HepG2 (cell line): ENCODE results near the gene SHC1. TPM values are rescaled to one million over a fixed set of nuclear protein-coding genes. Genes with fewer than 3 reads are reported as not detected.

Experiments
- FOXP1 ChIP-seq, 2 experiments: fragments of 450-650 bp in 1 of 2; IDR thresholded peaks; 2 replicates each; pipeline ENCODE4 v1.6.1; 2017 to 2018; ENCODE audit warnings: antibody characterized with exemption in 1 of 2
- HDAC2 ChIP-seq: sonication (generic); formaldehyde crosslinking; IDR thresholded peaks from 2 replicates; pipeline ENCODE4 v1.4.0; 2020; ENCODE audit warnings: missing genetic modification reagents
- JUN ChIP-seq: sonication (generic); formaldehyde crosslinking; IDR thresholded peaks from 2 replicates; pipeline ENCODE4 v1.4.0; 2020; ENCODE audit warnings: mild to moderate bottlenecking, missing genetic modification reagents
- KLF12 ChIP-seq: sonication (generic); formaldehyde crosslinking; IDR thresholded peaks from 2 replicates; pipeline ENCODE4 v1.4.0; 2020; ENCODE audit warnings: missing genetic modification reagents, borderline replicate concordance
- LCORL ChIP-seq, 2 experiments: fragments of 450-650 bp in 1 of 2; sonication (generic) in 1 of 2; formaldehyde crosslinking in 1 of 2; IDR thresholded peaks; 2 replicates each; pipeline versions ENCODE4 v1.5.0 to v1.6.1; 2017 to 2020; ENCODE audit warnings: antibody characterized with exemption in 1 of 2, missing genetic modification reagents in 1 of 2
- MAF1 ChIP-seq: sonication (generic); formaldehyde crosslinking; IDR thresholded peaks from 2 replicates; pipeline ENCODE4 v1.5.0; 2020; ENCODE audit warnings: missing genetic modification reagents, borderline replicate concordance
- MATR3 ChIP-seq: sonication (generic); formaldehyde crosslinking; IDR thresholded peaks from 2 replicates; pipeline ENCODE4 v1.4.0; 2020; ENCODE audit warnings: missing genetic modification reagents
- RBM22 ChIP-seq: fragments of 200-400 bp; formaldehyde crosslinking; optimal IDR thresholded peaks from 2 replicates; pipeline ENCODE3; 2017; ENCODE audit warnings: mild to moderate bottlenecking, low read length, moderate library complexity
- USF2 ChIP-seq, 2 experiments: sonication (generic) in 1 of 2; formaldehyde crosslinking in 1 of 2; IDR thresholded peaks; 2 replicates each; pipeline versions ENCODE4 v1.5.1 to v1.6.1; 2011 to 2020; ENCODE audit warnings: borderline replicate concordance in 1 of 2, low read depth in 1 of 2, low read length in 1 of 2, mild to moderate bottlenecking in 1 of 2, missing genetic modification reagents in 1 of 2, moderate library complexity in 1 of 2
- ZBTB39 ChIP-seq: sonication (generic); formaldehyde crosslinking; IDR thresholded peaks from 2 replicates; pipeline ENCODE4 v1.5.0; 2020; ENCODE audit warnings: missing genetic modification reagents
- ZFP62 ChIP-seq: sonication (generic); formaldehyde crosslinking; IDR thresholded peaks from 2 replicates; pipeline ENCODE4 v1.4.0; 2020; ENCODE audit warnings: missing genetic modification reagents
- ZFX ChIP-seq: sonication (generic); formaldehyde crosslinking; IDR thresholded peaks from 2 replicates; pipeline ENCODE4 v1.4.0; 2020; ENCODE audit warnings: mild to moderate bottlenecking, low read depth, missing genetic modification reagents, moderate library complexity
- ZNF101 ChIP-seq: sonication (generic); formaldehyde crosslinking; IDR thresholded peaks from 2 replicates; pipeline ENCODE4 v1.4.0; 2020; ENCODE audit warnings: mild to moderate bottlenecking, low read depth, missing genetic modification reagents, borderline replicate concordance
- ZNF124 ChIP-seq: sonication (generic); formaldehyde crosslinking; IDR thresholded peaks from 2 replicates; pipeline ENCODE4 v1.4.0; 2020; ENCODE audit warnings: missing genetic modification reagents
- ZNF180 ChIP-seq: sonication (generic); formaldehyde crosslinking; IDR thresholded peaks from 2 replicates; pipeline ENCODE4 v1.4.0; 2020; ENCODE audit warnings: low read depth, missing genetic modification reagents, borderline replicate concordance
- ZNF234 ChIP-seq: sonication (generic); formaldehyde crosslinking; conservative IDR thresholded peaks from 2 replicates; pipeline ENCODE4 v1.5.1; 2020; ENCODE audit warnings: mild to moderate bottlenecking, missing genetic modification reagents
- ZNF253 ChIP-seq: sonication (generic); formaldehyde crosslinking; IDR thresholded peaks from 2 replicates; pipeline ENCODE4 v1.8.0; 2022; ENCODE audit warnings: mild to moderate bottlenecking, missing genetic modification reagents, borderline replicate concordance
- ZNF296 ChIP-seq: sonication (generic); formaldehyde crosslinking; conservative IDR thresholded peaks from 2 replicates; pipeline ENCODE4 v1.5.0; 2020; ENCODE audit warnings: mild to moderate bottlenecking, missing genetic modification reagents
- ZNF44 ChIP-seq: sonication (generic); formaldehyde crosslinking; IDR thresholded peaks from 2 replicates; pipeline ENCODE4 v1.5.1; 2020; ENCODE audit warnings: mild to moderate bottlenecking, missing genetic modification reagents
- ZNF543 ChIP-seq: sonication (generic); formaldehyde crosslinking; IDR thresholded peaks from 2 replicates; pipeline ENCODE4 v1.4.0; 2020; ENCODE audit warnings: mild to moderate bottlenecking, missing genetic modification reagents
- ZNF557 ChIP-seq: sonication (generic); formaldehyde crosslinking; IDR thresholded peaks from 2 replicates; pipeline ENCODE4 v1.4.0; 2020; ENCODE audit warnings: missing genetic modification reagents
- ZNF570 ChIP-seq: sonication (generic); formaldehyde crosslinking; IDR thresholded peaks from 2 replicates; pipeline ENCODE4 v1.4.0; 2020; ENCODE audit warnings: mild to moderate bottlenecking, missing genetic modification reagents, borderline replicate concordance
- ZNF598 ChIP-seq: sonication (generic); formaldehyde crosslinking; IDR thresholded peaks from 2 replicates; pipeline ENCODE4 v1.5.1; 2020; ENCODE audit warnings: mild to moderate bottlenecking, missing genetic modification reagents, borderline replicate concordance
- ZNF670 ChIP-seq: sonication (generic); formaldehyde crosslinking; IDR thresholded peaks from 2 replicates; pipeline ENCODE4 v1.8.0; 2022; ENCODE audit warnings: mild to moderate bottlenecking, missing genetic modification reagents, borderline replicate concordance
- ZNF713 ChIP-seq: sonication (generic); formaldehyde crosslinking; IDR thresholded peaks from 2 replicates; pipeline ENCODE4 v1.4.0; 2020; ENCODE audit warnings: mild to moderate bottlenecking, missing genetic modification reagents
- ZNF75D ChIP-seq: sonication (generic); formaldehyde crosslinking; IDR thresholded peaks from 2 replicates; pipeline ENCODE4 v1.8.1; 2023; ENCODE audit warnings: missing genetic modification reagents, mild to moderate bottlenecking, borderline replicate concordance
- ZNF792 ChIP-seq: IDR thresholded peaks from 2 replicates; pipeline ENCODE4 v1.6.1; 2016
- ZNF891 ChIP-seq: sonication (generic); formaldehyde crosslinking; IDR thresholded peaks from 2 replicates; pipeline ENCODE4 v1.5.0; 2020; ENCODE audit warnings: mild to moderate bottlenecking, missing genetic modification reagents
- polyA plus RNA-seq, 8 experiments: library from polyadenylated mRNA; depleted of rRNA in 3 of 8; stranded (reverse) in 7 of 8; unstranded in 1 of 8; fragments of >200 nt; fragmentation: Illumina TruSeq in 4 of 8; extraction: Trizol in 4 of 8; gene quantifications; 2 replicates each; pipeline versions ENCODE4 v1.2.1 to v1.2.3, GENCODE V29; 2011 to 2016; ENCODE audit warnings: low read depth in 4 of 8, missing spikeins in 1 of 8, mixed read lengths in 1 of 8; ENCODE audit not compliant: insufficient read depth in 1 of 8
- total RNA-seq, 5 experiments: library from RNA; depleted of rRNA; stranded (reverse); fragments of >200 nt; fragmentation: Illumina TruSeq; extraction: Trizol; gene quantifications; 2 replicates each; pipeline ENCODE4 v1.2.3, GENCODE V29; 2016; ENCODE audit warnings: low read depth in 1 of 5

Gene SHC1
- total and polyA plus RNA-seq, 2 of the 13 experiments (the other 11 are each of a cell fraction or from before 2014, with no cell fraction given), result 52.0 to 137 TPM

DNA sequence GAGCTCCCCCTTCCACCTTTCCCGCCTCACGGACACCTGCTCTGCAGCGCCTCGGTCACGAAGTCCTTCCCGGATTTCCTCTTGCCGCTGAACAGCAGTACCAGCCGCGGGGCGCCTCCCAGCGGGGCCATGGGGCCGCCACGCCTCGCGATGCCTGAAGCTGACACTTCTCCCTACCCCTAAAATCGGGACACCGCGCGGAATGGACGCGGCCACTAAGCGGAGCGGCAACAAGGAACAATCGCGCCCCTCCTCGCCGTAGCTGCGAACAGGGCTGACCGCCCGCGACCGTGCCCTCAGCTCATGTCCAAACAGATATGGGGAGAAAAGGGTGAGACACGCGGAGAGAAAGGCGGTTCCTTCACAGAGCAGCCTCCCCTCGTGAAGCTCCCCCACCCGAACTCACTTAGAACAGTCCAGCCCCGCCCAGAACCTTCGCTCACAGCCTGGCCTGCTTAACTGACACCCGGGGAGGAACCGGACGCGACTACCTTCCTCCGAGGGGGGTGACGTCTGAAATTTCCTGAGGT is 33.9 kb downstream of the SHC1 start, which contains the start of gene PMVK (continued):
- TF ChIP-seq ZNF296, result peak; percentile 96
- peak; percentile 70 for TF ChIP-seq KLF12
- TF ChIP-seq JUN (CRISPR knock-in tag), result peak; percentile 90
- peak; percentile 96 for TF ChIP-seq HDAC2 (CRISPR knock-in tag)
- no peak for TF ChIP-seq LCORL (IDR thresholded peaks at IDR 0.05)
- peak; percentile 95 for TF ChIP-seq LCORL (CRISPR knock-in tag; IDR thresholded peaks at IDR 0.05)
- TF ChIP-seq ZNF891, result peak; percentile 99
- 0 out of 2 replicates have a peak, but pooled peaks have one; percentile 6 for TF ChIP-seq ZNF180 (CRISPR knock-in tag)
- 0 out of 2 replicates have a peak, but pooled peaks have one; percentile 59 for TF ChIP-seq MAF1 (CRISPR knock-in tag)
- peak; percentile 87 for TF ChIP-seq ZNF44
- TF ChIP-seq ZBTB39 (CRISPR knock-in tag), result peak; percentile 95
- no peak; the same call in 1 of the 2 replicates for TF ChIP-seq ZFP62 (CRISPR knock-in tag)
- no peak for TF ChIP-seq USF2 (IDR thresholded peaks at IDR 0.05; ENCODE audit: low read depth, low read length)
- peak; percentile 73 for TF ChIP-seq USF2 (CRISPR knock-in tag; IDR thresholded peaks at IDR 0.05; ENCODE audit: borderline replicate concordance)
- TF ChIP-seq RBM22, result no peak
- TF ChIP-seq ZNF253 (CRISPR knock-in tag), result peak; percentile 97
- TF ChIP-seq ZFX (CRISPR knock-in tag), result peak; percentile 77
- peak; percentile 99 for TF ChIP-seq ZNF792 (CRISPR knock-in tag)
- TF ChIP-seq ZNF234 (CRISPR knock-in tag), result peak; percentile 94; the same call in 1 of the 2 replicates
- TF ChIP-seq ZNF570 (CRISPR knock-in tag), result peak; percentile 97; the same call in 1 of the 2 replicates
- TF ChIP-seq ZNF75D (CRISPR knock-in tag), result peak; percentile 97; the same call in 1 of the 2 replicates
- peak; percentile 98; the same call in 1 of the 2 replicates for TF ChIP-seq ZNF101 (CRISPR knock-in tag)
- TF ChIP-seq ZNF543 (CRISPR knock-in tag), result peak; percentile 99
- TF ChIP-seq MATR3 (CRISPR knock-in tag), result no peak
- TF ChIP-seq ZNF670 (CRISPR knock-in tag), result peak; percentile 71; the same call in 1 of the 2 replicates
- 0 out of 2 replicates have a peak, but pooled peaks have one; percentile 81 for TF ChIP-seq ZNF713 (CRISPR knock-in tag)
- peak; percentile 97 for TF ChIP-seq ZNF557
- TF ChIP-seq FOXP1 (IDR thresholded peaks at IDR 0.05), result no peak
- no peak for TF ChIP-seq FOXP1 (CRISPR knock-in tag; IDR thresholded peaks at IDR 0.05)
- TF ChIP-seq ZNF598 (CRISPR knock-in tag), result peak; percentile 74; the same call in 1 of the 2 replicates
- TF ChIP-seq ZNF124 (CRISPR knock-in tag), result peak; percentile 97
